ACC112 (cell line): Measurements from ENCODE around the gene ZNF560.
"Not testable (repeated sequence)": the region's sequence is repeated elsewhere in the genome, so short reads cannot be mapped to it uniquely, and the experiment has no call there.

ENCODE experiments used
- H2AFZ ChIP-seq: fragments of 200-600 bp; sonication (generic); one replicate; pipeline ENCODE4 v1.6.0; 2017; ENCODE audit warnings: antibody characterized with exemption, low read length; ENCODE audit not compliant: unreplicated experiment
- H3K27ac ChIP-seq: fragments of 200-600 bp; sonication (generic); 2 replicates; pipeline ENCODE4 v1.5.1; 2014; ENCODE audit warnings: low read depth, mild to moderate bottlenecking, antibody characterized with exemption, low read length, moderate library complexity
- H3K27me3 ChIP-seq: fragments of 200-600 bp; sonication (generic); 2 replicates; pipeline ENCODE4 v1.6.1; 2014; ENCODE audit warnings: mild to moderate bottlenecking, antibody characterized with exemption, low read length, moderate library complexity, mixed read lengths; ENCODE audit not compliant: insufficient read depth
- H3K36me3 ChIP-seq: fragments of 200-600 bp; sonication (generic); 2 replicates; pipeline ENCODE4 v1.6.1; 2016; ENCODE audit warnings: mild to moderate bottlenecking, antibody characterized with exemption, low read length, moderate library complexity, mixed read lengths; ENCODE audit not compliant: insufficient read depth
- H3K4me1 ChIP-seq: fragments of 200-600 bp; sonication (generic); one replicate; pipeline ENCODE4 v1.6.1; 2016; ENCODE audit warnings: low read length, mixed read lengths; ENCODE audit not compliant: insufficient read depth, unreplicated experiment, control insufficient read depth
- H3K4me3 ChIP-seq: fragments of 200-600 bp; sonication (generic); 2 replicates; pipeline ENCODE4 v1.5.1; 2014; ENCODE audit warnings: mild to moderate bottlenecking, low read depth, low read length
- H3K79me2 ChIP-seq: fragments of 200-600 bp; sonication (generic); one replicate; pipeline ENCODE4 v1.6.0; 2016; ENCODE audit warnings: low read length; ENCODE audit not compliant: control insufficient read depth, unreplicated experiment, insufficient read depth

Gene ZNF560

GRCh38 chr19:9498183-9498902 lies at the start of gene ZNF560:
Gene ZNF560, minus strand, starts transcription at chr19:9498616. Its CDS starts 23,303 bp downstream, at chr19:9475313.
- no peaks in the 10 kb centered on the region for H3K27me3 ChIP-seq
- H3K4me3 ChIP-seq: peak within 1 kb of the TSS; percentile 86
- no peaks in the 10 kb centered on the region for H3K79me2 ChIP-seq
- peak within 1 kb of the TSS; percentile 84 for H3K27ac ChIP-seq
- H2AFZ ChIP-seq: peak within 1 kb of the TSS; percentile 75
- no peaks in the 10 kb centered on the region for H3K36me3 ChIP-seq
- H3K4me1 ChIP-seq: no peaks in the 10 kb centered on the region

GRCh38 chr19:9547870-9548269 lies 49.5 kb upstream of the ZNF560 start:
- H3K27ac ChIP-seq: no peak overlapping the region
- no peaks in the 10 kb centered on the region for H3K4me1 ChIP-seq
- no peaks in the 10 kb centered on the region for H3K27me3 ChIP-seq
- H3K36me3 ChIP-seq: no peaks in the 10 kb centered on the region
- H3K4me3 ChIP-seq: no peak overlapping the region
- no peak overlapping the region for H2AFZ ChIP-seq
- H3K79me2 ChIP-seq: no peaks in the 10 kb centered on the region

- not testable (repeated sequence) for H2AFZ ChIP-seq, H3K4me1 ChIP-seq, H3K27ac ChIP-seq, H3K36me3 ChIP-seq, H3K27me3 ChIP-seq, H3K4me3 ChIP-seq
- H3K79me2 ChIP-seq: peaks cover 18% of the 10 kb centered on the region
Measured at GRCh38 chr19:9541281-9541680, 42.9 kb upstream of the ZNF560 start.

GRCh38 chr19:9539921-9540320 lies 41.5 kb upstream of the ZNF560 start:
- Histone ChIP-seq H3K36me3 (peaks cover 15% of the 10 kb centered on the region), H3K79me2 (peaks cover 25% of the 10 kb centered on the region)
- not testable (repeated sequence) for H3K27ac ChIP-seq, H3K4me3 ChIP-seq, H3K27me3 ChIP-seq, H3K4me1 ChIP-seq, H2AFZ ChIP-seq

GRCh38 chr19:9539201-9539600 lies 40.8 kb upstream of the ZNF560 start:
- H3K4me3 ChIP-seq: peak overlapping the region; percentile 83
- not testable (repeated sequence) for H3K27me3 ChIP-seq, H3K4me1 ChIP-seq
- H3K36me3 ChIP-seq: peaks cover 21% of the 10 kb centered on the region
- peak overlapping the region; percentile 92 for H2AFZ ChIP-seq
- peak overlapping the region; percentile 92 for H3K27ac ChIP-seq
- H3K79me2 ChIP-seq: peaks cover 25% of the 10 kb centered on the region

GRCh38 chr19:9538183-9539058 lies 40.0 kb upstream of the ZNF560 start, which contains the start of gene ZNF426:
Gene ZNF426, minus strand, starts transcription at chr19:9538645. Its CDS starts 2,413 bp downstream, at chr19:9536232.
- Histone ChIP-seq H3K27me3 (no peaks in the 10 kb centered on the region), H3K4me1 (no peaks in the 10 kb centered on the region), H3K4me3 (peak within 1 kb of the TSS; percentile 83), H3K27ac (peak within 1 kb of the TSS; percentile 92), H3K36me3 (peaks cover 28% of the 10 kb centered on the region), H2AFZ (peak within 1 kb of the TSS; percentile 92), H3K79me2 (peaks cover 25% of the 10 kb centered on the region)

GRCh38 chr19:9535934-9536333 lies 37.5 kb upstream of the ZNF560 start:
- Histone ChIP-seq H3K4me3 (no peak overlapping the region), H3K4me1 (no peaks in the 10 kb centered on the region), H3K27me3 (no peaks in the 10 kb centered on the region), H3K36me3 (peaks cover 52% of the 10 kb centered on the region), H3K79me2 (peaks cover 25% of the 10 kb centered on the region), H3K27ac (no peak overlapping the region), H2AFZ (no peak overlapping the region)

- Histone ChIP-seq H3K27ac (no peak overlapping the region), H3K36me3 (peaks cover 89% of the 10 kb centered on the region), H3K27me3 (no peaks in the 10 kb centered on the region), H2AFZ (no peak overlapping the region), H3K79me2 (peaks cover 11% of the 10 kb centered on the region), H3K4me1 (no peaks in the 10 kb centered on the region), H3K4me3 (no peak overlapping the region)
Measured at GRCh38 chr19:9531933-9532332, 33.5 kb upstream of the ZNF560 start.

GRCh38 chr19:9528757-9529336 lies 30.4 kb upstream of the ZNF560 start:
- Histone ChIP-seq H3K27me3 (no peaks in the 10 kb centered on the region), H3K4me3 (no peak overlapping the region), H3K79me2 (no peaks in the 10 kb centered on the region), H2AFZ (no peak overlapping the region), H3K36me3 (peaks cover 82% of the 10 kb centered on the region), H3K4me1 (no peaks in the 10 kb centered on the region), H3K27ac (no peak overlapping the region)

GRCh38 chr19:9523885-9524474 lies 25.6 kb upstream of the ZNF560 start:
- Histone ChIP-seq H3K27ac (no peak overlapping the region), H3K4me3 (no peak overlapping the region), H3K27me3 (no peaks in the 10 kb centered on the region), H2AFZ (no peak overlapping the region), H3K36me3 (peaks cover 45% of the 10 kb centered on the region), H3K79me2 (no peaks in the 10 kb centered on the region), H3K4me1 (no peaks in the 10 kb centered on the region)
